ENCODE measurements around the gene RAB40C. TPM values are rescaled to one million over a fixed set of nuclear protein-coding genes. Genes with fewer than 3 reads are reported as not detected.

Gene RAB40C
- total and polyA plus RNA-seq, 4 donors: 25.1 to 58.9 (median 43.9) TPM

DNA sequence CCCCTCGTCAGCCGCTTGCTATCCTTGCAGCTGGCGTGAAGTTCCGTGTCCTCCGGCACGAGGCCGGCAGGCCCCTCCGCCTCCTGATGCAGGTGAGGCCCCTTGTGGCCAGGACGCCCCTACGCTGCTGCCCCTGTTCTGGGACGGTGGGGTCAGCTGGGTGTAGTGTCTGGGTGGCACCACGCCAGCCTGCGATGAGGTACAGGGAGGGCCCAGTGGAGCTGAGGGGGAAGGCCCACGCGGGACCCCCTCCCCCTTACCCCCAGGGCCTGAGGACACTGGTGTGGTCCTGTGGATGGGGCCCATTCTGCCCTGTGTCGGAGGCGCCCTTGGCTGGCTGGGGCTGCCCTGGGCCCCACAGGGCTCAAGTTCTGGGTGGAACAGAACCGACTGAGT lies 7.7 kb upstream of the RAB40C start:
- no peak for DNase-seq
- H3K27me3 ChIP-seq (ENCODE audit: control insufficient read depth in 3 of 3, insufficient read depth in 3 of 3, low read length in 2 of 3): no peaks in the 10 kb centered on the region
- H3K9me3 ChIP-seq (ENCODE audit: control insufficient read depth in 4 of 4, insufficient read depth in 3 of 4, low read length in 3 of 4): no peaks in the 10 kb centered on the region
- H3K36me3 ChIP-seq (ENCODE audit: control insufficient read depth in 4 of 4, insufficient read depth in 4 of 4, low read length in 4 of 4): peaks cover 0 to 19% (median 0%) of the 10 kb centered on the region in 4 donors
- no peak for ATAC-seq (ENCODE audit: insufficient read depth, low FRiP score)
- no peak overlapping the region for H3K27ac ChIP-seq (ENCODE audit: low read depth in 1 of 2, low read length in 1 of 2)
- no peak overlapping the region for H3K9ac ChIP-seq (ENCODE audit: insufficient read depth in 1 of 2, low read length in 2 of 2)
- peaks cover 0 to 11% (median 4%) of the 10 kb centered on the region in 5 donors for H3K4me1 ChIP-seq (ENCODE audit: control insufficient read depth in 5 of 5, insufficient read depth in 5 of 5, low read length in 5 of 5)
- TF ChIP-seq, protein P1, sequence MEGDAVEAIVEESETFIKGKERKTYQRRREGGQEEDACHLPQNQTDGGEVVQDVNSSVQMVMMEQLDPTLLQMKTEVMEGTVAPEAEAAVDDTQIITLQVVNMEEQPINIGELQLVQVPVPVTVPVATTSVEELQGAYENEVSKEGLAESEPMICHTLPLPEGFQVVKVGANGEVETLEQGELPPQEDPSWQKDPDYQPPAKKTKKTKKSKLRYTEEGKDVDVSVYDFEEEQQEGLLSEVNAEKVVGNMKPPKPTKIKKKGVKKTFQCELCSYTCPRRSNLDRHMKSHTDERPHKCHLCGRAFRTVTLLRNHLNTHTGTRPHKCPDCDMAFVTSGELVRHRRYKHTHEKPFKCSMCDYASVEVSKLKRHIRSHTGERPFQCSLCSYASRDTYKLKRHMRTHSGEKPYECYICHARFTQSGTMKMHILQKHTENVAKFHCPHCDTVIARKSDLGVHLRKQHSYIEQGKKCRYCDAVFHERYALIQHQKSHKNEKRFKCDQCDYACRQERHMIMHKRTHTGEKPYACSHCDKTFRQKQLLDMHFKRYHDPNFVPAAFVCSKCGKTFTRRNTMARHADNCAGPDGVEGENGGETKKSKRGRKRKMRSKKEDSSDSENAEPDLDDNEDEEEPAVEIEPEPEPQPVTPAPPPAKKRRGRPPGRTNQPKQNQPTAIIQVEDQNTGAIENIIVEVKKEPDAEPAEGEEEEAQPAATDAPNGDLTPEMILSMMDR (IDR thresholded peaks at IDR 0.05; ENCODE audit: control extremely low read depth, extremely low read depth): no peak
- no peak overlapping the region for H3K4me3 ChIP-seq
- 94 to 97% methylated on average over 16 to 18 of the region's 18 CpGs for WGBS, 2 donors

DNA sequence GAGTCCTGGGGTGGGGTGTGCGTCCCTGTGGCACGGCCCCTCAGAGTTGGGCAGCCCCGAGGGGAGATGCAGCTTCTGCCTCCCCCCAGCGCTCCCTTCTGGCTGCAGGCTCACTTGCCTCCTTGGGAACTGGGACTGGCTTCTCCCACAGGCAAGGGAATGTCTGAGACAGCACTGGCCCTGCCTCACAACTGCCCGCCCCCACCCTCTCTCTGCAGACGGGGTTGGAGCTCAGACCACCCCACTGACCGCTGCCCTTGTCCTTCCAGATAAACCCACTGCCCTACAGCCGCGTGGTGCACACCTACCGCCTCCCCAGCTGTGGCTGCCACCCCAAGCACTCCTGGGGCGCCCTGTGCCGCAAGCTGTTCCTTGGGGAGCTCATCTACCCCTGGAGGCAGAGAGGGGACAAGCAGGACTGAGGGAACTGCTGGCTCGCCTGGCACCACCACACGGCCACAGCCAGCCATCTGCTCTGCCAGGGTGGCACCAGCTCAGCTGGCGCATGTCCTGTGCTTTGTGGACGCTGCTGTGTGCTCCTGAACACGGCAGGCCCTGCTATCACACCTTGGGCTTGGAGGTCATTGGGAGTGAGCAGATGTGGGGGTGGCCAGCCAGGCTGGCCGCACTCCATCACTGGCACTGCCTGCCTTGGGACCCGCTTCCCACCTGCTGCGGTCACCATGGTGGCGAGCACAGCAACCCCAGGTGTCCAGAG lies 7.1 kb upstream of the RAB40C start:
- Histone ChIP-seq H3K27me3 (ENCODE audit: control insufficient read depth in 3 of 3, insufficient read depth in 3 of 3, low read length in 2 of 3) (no peaks in the 10 kb centered on the region), H3K27ac (ENCODE audit: low read depth in 1 of 2, low read length in 1 of 2) (no peak overlapping the region), H3K9ac (ENCODE audit: insufficient read depth in 1 of 2, low read length in 2 of 2) (no peak overlapping the region), H3K4me1 (ENCODE audit: control insufficient read depth in 5 of 5, insufficient read depth in 5 of 5, low read length in 5 of 5) (peaks cover 0 to 15% (median 4%) of the 10 kb centered on the region in 5 donors), H3K36me3 (ENCODE audit: control insufficient read depth in 4 of 4, insufficient read depth in 4 of 4, low read length in 4 of 4) (peaks cover 0 to 19% (median 0%) of the 10 kb centered on the region in 4 donors), H3K9me3 (ENCODE audit: control insufficient read depth in 4 of 4, insufficient read depth in 3 of 4, low read length in 3 of 4) (no peaks in the 10 kb centered on the region), H3K4me3 (no peak overlapping the region)
- 93 to 96% methylated on average over 19 to 21 of the region's 21 CpGs for WGBS, 2 donors
- DNase-seq (no peak), ATAC-seq (ENCODE audit: insufficient read depth, low FRiP score) (no peak)
- TF ChIP-seq, protein P1 (IDR thresholded peaks at IDR 0.05; ENCODE audit: control extremely low read depth, extremely low read depth): no peak

DNA sequence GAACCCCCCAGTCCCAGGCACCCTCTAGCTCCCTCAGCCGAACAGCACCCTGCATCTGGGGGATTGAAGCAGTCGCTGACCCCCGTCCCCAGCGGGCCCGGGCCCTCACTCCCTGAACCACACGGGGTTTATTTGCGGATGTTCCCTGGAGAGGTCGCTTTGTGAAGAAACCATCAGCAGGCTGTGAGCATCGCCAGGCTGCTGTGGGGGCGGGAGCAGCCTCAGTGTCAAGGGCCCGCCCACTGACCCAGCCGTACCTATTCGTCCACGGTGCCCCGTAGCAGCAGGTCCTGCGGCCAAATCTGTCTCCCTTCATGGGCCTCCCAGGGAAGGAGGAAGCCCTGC lies 6.4 kb upstream of the RAB40C start:
- no peak overlapping the region for H3K4me3 ChIP-seq
- no peaks in the 10 kb centered on the region for H3K9me3 ChIP-seq (ENCODE audit: control insufficient read depth in 4 of 4, insufficient read depth in 3 of 4, low read length in 3 of 4)
- DNase-seq (no peak), ATAC-seq (ENCODE audit: insufficient read depth, low FRiP score) (no peak)
- WGBS, 2 donors: 76 to 81% methylated on average over 15 to 16 of the region's 16 CpGs
- peaks cover 0 to 19% (median 0%) of the 10 kb centered on the region in 4 donors for H3K36me3 ChIP-seq (ENCODE audit: control insufficient read depth in 4 of 4, insufficient read depth in 4 of 4, low read length in 4 of 4)
- H3K27me3 ChIP-seq (ENCODE audit: control insufficient read depth in 3 of 3, insufficient read depth in 3 of 3, low read length in 2 of 3): no peaks in the 10 kb centered on the region
- H3K27ac ChIP-seq (ENCODE audit: low read depth in 1 of 2, low read length in 1 of 2): no peak overlapping the region
- H3K9ac ChIP-seq (ENCODE audit: insufficient read depth in 1 of 2, low read length in 2 of 2): no peak overlapping the region
- TF ChIP-seq, protein P1 (IDR thresholded peaks at IDR 0.05; ENCODE audit: control extremely low read depth, extremely low read depth): no peak
- H3K4me1 ChIP-seq (ENCODE audit: control insufficient read depth in 5 of 5, insufficient read depth in 5 of 5, low read length in 5 of 5): peaks cover 0 to 22% (median 4%) of the 10 kb centered on the region in 5 donors

All from lung (tissue), 12 donors.